Astrocyte of the cerebellum (primary cell): ENCODE results near the gene C7orf33.

Source experiments
- DNase-seq: peaks from one replicate; pipeline ENCODE4 v3.0.0-alpha.2; 2011; ENCODE audit warnings: low read depth
- H3K4me3 ChIP-seq: 2 replicates; pipeline ENCODE4 v1.5.1; 2011; ENCODE audit warnings: mild to moderate bottlenecking, low read depth, low read length, moderate library complexity
- CTCF ChIP-seq: IDR thresholded peaks from 2 replicates; pipeline ENCODE4 v1.5.1; 2012; ENCODE audit warnings: low read length, low read depth, moderate library complexity, mild to moderate bottlenecking; ENCODE audit errors: missing control alignments
- in situ Hi-C: cut with HindIII; loops from 2 replicates; pipeline ENCODE4 v1.10.0; 2017; ENCODE audit warnings: low sequenced_read_pairs

C7orf33 gene

GRCh38 chr7:148622887-148623585 is 32.5 kb downstream of the C7orf33 start:
- DNase-seq: no peak
- no peak for TF ChIP-seq CTCF
- in situ Hi-C loops: no loop called here
- no peak overlapping the region for H3K4me3 ChIP-seq

- H3K4me3 ChIP-seq: no peak overlapping the region
- in situ Hi-C loops: no loop called here
- no peak for TF ChIP-seq CTCF
- DNase-seq: peak; percentile 63
Measured at GRCh38 chr7:148623586-148624282, 33.2 kb downstream of the C7orf33 start.

GRCh38 chr7:148624735-148625134 is 34.2 kb downstream of the C7orf33 start:
- DNase-seq: no peak
- no peak overlapping the region for H3K4me3 ChIP-seq
- in situ Hi-C loops: no loop called here
- TF ChIP-seq CTCF: no peak

- no peak overlapping the region for H3K4me3 ChIP-seq
- DNase-seq: no peak
- in situ Hi-C loops: no loop called here
- TF ChIP-seq CTCF: no peak
Measured at GRCh38 chr7:148625342-148625741, 34.8 kb downstream of the C7orf33 start.

GRCh38 chr7:148626828-148627227 is 36.3 kb downstream of the C7orf33 start:
- DNase-seq: no peak
- H3K4me3 ChIP-seq: no peak overlapping the region
- in situ Hi-C loops: no loop called here
- TF ChIP-seq CTCF: no peak

GRCh38 chr7:148628011-148628410 is 37.4 kb downstream of the C7orf33 start:
- in situ Hi-C loops: no loop called here
- no peak for TF ChIP-seq CTCF
- no peak overlapping the region for H3K4me3 ChIP-seq
- no peak for DNase-seq
